ENCODE data around the gene ITIH3. TPM values are rescaled to one million over a fixed set of nuclear protein-coding genes. Genes with fewer than 3 reads are reported as not detected.

Gene ITIH3
- total RNA-seq, 2 experiments from 2014 or later: not detected

DNA sequence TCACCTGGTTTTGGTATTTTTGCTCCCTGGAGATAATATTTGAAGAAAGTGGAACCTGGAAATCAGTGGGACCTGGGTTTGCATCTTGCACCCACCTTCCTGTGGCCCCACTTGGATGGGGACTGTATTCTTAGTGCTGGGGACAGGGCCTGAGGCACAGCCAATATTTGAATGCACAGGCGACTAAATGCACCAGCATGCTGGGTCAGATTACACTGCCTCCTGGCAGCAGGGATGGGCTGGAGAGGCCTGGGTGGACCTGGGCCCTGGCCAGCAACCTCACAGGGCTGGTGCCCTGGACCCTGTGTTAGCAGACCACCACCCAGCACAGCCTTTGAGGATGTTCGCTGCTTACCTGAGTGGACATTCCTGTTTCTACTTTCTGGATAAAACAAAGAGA lies 25.3 kb downstream of the ITIH3 start:
- ChIA-PET CTCF (no interaction called here), POLR2A (no interaction called here)
- TF ChIP-seq, protein P1, sequence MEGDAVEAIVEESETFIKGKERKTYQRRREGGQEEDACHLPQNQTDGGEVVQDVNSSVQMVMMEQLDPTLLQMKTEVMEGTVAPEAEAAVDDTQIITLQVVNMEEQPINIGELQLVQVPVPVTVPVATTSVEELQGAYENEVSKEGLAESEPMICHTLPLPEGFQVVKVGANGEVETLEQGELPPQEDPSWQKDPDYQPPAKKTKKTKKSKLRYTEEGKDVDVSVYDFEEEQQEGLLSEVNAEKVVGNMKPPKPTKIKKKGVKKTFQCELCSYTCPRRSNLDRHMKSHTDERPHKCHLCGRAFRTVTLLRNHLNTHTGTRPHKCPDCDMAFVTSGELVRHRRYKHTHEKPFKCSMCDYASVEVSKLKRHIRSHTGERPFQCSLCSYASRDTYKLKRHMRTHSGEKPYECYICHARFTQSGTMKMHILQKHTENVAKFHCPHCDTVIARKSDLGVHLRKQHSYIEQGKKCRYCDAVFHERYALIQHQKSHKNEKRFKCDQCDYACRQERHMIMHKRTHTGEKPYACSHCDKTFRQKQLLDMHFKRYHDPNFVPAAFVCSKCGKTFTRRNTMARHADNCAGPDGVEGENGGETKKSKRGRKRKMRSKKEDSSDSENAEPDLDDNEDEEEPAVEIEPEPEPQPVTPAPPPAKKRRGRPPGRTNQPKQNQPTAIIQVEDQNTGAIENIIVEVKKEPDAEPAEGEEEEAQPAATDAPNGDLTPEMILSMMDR (IDR thresholded peaks at IDR 0.05): no peak
- intact Hi-C loops (cut with DNase I, micrococcal nuclease): no loop called here
- H3K9me3 ChIP-seq (ENCODE audit: control insufficient read depth in 1 of 2, insufficient read depth in 1 of 2, low read length in 2 of 2): no peaks in the 10 kb centered on the region
- H3K27me3 ChIP-seq (ENCODE audit: control insufficient read depth in 1 of 2, insufficient read depth in 2 of 2, low read length in 2 of 2): no peaks in the 10 kb centered on the region
- Mint-ChIP-seq H3K9me3 (no peaks in the 10 kb centered on the region), H3K27me3 (no peaks in the 10 kb centered on the region), H3K36me3 (ENCODE audit: low read depth) (peaks cover 11% of the 10 kb centered on the region), H3K4me3 (no peak overlapping the region), H3K4me1 (ENCODE audit: low read depth) (no peaks in the 10 kb centered on the region), H3K27ac (no peak overlapping the region)
- ATAC-seq (ENCODE audit: poor library complexity): no peak
- H3K4me1 ChIP-seq (ENCODE audit: insufficient read depth, low read length): no peaks in the 10 kb centered on the region
- peaks cover 7% of the 10 kb centered on the region for H3K36me3 ChIP-seq (ENCODE audit: insufficient read depth, low read length)
- H3K27ac ChIP-seq (ENCODE audit: low read depth in 1 of 2, low read length in 2 of 2): no peak overlapping the region
- no peak overlapping the region for H3K4me3 ChIP-seq (ENCODE audit: low read length)
- DNase-seq: no peak

DNA sequence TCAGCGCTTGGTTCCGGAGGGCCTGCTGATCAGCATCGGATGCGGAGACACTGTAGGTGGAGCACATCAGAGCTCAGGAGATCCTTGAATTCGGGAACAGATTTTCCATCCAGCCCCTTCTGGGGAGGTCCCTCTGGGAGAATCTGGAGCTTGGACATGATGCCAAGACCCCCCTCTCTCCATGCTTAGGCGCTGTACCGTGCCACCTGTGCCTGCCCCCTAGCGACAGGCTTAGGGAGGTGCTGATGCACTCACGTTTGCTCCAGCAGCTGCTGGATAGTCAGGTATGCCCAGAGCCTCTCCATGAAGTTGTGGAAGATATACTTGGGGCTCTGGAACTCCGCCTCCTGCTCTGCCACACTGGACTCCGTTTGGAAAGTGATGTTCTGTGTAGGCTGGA lies 26.1 kb downstream of the ITIH3 start:
- H3K4me1 ChIP-seq (ENCODE audit: insufficient read depth, low read length): no peaks in the 10 kb centered on the region
- no peaks in the 10 kb centered on the region for H3K9me3 ChIP-seq (ENCODE audit: control insufficient read depth in 1 of 2, insufficient read depth in 1 of 2, low read length in 2 of 2)
- peaks cover 7% of the 10 kb centered on the region for H3K36me3 ChIP-seq (ENCODE audit: insufficient read depth, low read length)
- Mint-ChIP-seq H3K9me3 (no peaks in the 10 kb centered on the region), H3K4me1 (ENCODE audit: low read depth) (no peaks in the 10 kb centered on the region), H3K27me3 (no peaks in the 10 kb centered on the region), H3K27ac (no peak overlapping the region), H3K4me3 (no peak overlapping the region), H3K36me3 (ENCODE audit: low read depth) (peaks cover 14% of the 10 kb centered on the region)
- POLR2A ChIA-PET: no interaction called here
- CTCF ChIA-PET: interaction anchor here (0.5 to 0.9 kb wide), 2 partner anchors 287 to 404 kb away, joined by 3 to 4 read pairs; no protein-coding TSS in a partner anchor
- intact Hi-C loops (cut with DNase I, micrococcal nuclease): no loop called here
- ATAC-seq (ENCODE audit: poor library complexity): peak; percentile 39
- TF ChIP-seq, protein P1 (IDR thresholded peaks at IDR 0.05): peak; percentile 28
- peak in 5 of 14 experiments; percentile 5 to 41 (median 15) for DNase-seq
- H3K27ac ChIP-seq (ENCODE audit: low read depth in 1 of 2, low read length in 2 of 2): no peak overlapping the region
- H3K27me3 ChIP-seq (ENCODE audit: control insufficient read depth in 1 of 2, insufficient read depth in 2 of 2, low read length in 2 of 2): no peaks in the 10 kb centered on the region
- no peak overlapping the region for H3K4me3 ChIP-seq (ENCODE audit: low read length)

DNA sequence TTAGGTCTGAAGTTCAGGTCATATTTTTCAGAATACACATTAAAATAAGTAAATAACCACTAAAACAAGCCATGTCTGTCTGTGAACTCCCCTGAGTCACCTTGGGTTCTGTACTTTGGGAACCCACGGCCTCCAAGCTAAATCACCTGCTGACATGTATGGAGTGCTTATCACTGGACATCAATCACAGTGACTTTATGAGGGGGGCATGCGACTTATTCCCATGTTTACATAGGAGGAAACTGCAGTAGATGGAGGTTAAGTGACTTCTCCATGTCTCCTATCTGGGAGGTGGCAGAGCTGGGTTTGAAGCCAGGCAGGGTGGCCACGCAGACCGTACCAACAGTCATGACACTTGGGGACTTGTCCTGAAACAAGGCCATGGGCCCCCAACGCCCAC lies 27.8 kb downstream of the ITIH3 start:
- Histone ChIP-seq H3K36me3 (ENCODE audit: insufficient read depth, low read length) (peaks cover 7% of the 10 kb centered on the region), H3K9me3 (ENCODE audit: control insufficient read depth in 1 of 2, insufficient read depth in 1 of 2, low read length in 2 of 2) (no peaks in the 10 kb centered on the region), H3K27ac (ENCODE audit: low read depth in 1 of 2, low read length in 2 of 2) (no peak overlapping the region), H3K4me1 (ENCODE audit: insufficient read depth, low read length) (no peaks in the 10 kb centered on the region), H3K27me3 (ENCODE audit: control insufficient read depth in 1 of 2, insufficient read depth in 2 of 2, low read length in 2 of 2) (no peaks in the 10 kb centered on the region), H3K4me3 (ENCODE audit: low read length) (no peak overlapping the region)
- ATAC-seq (ENCODE audit: poor library complexity) (no peak), DNase-seq (no peak)
- POLR2A ChIA-PET: no interaction called here
- intact Hi-C loops (cut with DNase I, micrococcal nuclease): no loop called here
- Mint-ChIP-seq H3K4me3 (no peak overlapping the region), H3K27me3 (no peaks in the 10 kb centered on the region), H3K4me1 (ENCODE audit: low read depth) (no peaks in the 10 kb centered on the region), H3K9me3 (no peaks in the 10 kb centered on the region), H3K27ac (no peak overlapping the region), H3K36me3 (ENCODE audit: low read depth) (peaks cover 14% of the 10 kb centered on the region)
- TF ChIP-seq, protein P1 (IDR thresholded peaks at IDR 0.05): no peak
- CTCF ChIA-PET: interaction anchor here (1.3 kb wide), 1 partner anchor 10 kb away, joined by 4 read pairs; no protein-coding TSS in a partner anchor
